CD4-positive, alpha-beta T cell treated with Interleukin-1 beta for 1 hour (primary cell): ENCODE results near the gene POLE.

Experiments
- DNase-seq, 2 donors: peaks; one replicate each; pipeline ENCODE4 v3.0.0-alpha.2; 2020 to 2022

POLE gene

GRCh38 chr12:132591107-132591935, 95.8 kb downstream of the POLE start:
- DNase-seq = no peak

DNA sequence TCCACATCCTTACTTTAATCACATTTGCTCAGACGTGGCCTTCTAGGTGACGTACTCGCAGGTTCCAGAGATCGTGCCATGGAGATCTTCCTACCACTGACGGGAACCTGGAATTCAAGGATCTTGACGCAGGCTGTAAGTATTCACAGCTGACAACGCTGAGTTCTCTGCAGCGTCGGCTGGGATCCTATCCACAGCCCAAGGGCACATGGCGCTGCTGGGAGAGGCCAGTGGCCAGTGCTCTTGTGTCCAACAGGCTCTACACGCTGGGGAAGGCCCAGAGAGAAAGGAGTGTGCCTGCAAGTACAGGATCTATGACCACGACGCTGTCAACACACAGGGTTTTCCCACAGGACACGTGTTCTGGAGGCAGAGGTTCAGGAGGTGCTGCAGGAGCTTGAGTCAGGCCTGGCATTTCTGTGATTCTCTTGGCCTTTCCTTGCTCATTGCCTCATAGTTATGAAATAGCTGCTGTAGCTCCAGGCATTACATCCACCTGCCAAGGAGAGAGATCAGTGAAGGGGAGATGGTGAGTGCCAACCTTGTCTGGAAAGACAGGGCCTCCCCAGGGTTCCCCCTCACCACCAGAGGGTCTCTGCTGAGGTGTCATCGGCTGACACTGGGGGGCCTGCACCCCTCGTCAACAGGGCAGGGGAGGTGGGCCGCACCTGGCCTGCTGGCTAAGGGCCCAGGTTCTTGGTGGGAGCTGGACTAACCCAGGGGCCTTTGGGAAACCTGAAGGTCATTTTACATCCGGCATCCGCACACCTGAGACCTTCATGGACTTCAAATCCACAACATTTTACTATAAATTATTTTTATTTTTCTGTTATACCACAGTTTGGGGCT, 98.1 kb downstream of the POLE start:
- DNase-seq = no peak

DNA sequence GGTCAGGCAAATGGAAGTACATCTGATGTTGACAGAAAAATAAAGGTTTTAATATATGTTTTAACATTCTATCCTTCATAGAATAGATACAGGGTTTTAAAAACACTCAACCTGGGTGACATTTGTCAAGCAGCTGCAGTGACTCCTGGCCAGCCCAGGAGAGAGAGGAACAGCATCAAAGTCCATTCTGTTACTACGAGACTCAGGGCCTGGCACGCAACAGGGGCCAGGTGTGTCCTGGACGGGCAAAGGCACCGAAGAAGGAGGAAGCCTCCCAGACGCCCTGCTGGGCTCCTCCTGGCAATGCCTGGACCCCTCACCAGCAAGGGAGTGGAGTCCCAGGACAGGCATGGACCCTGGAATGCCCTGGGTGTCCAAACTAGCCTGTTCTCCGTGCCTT, 98.8 kb downstream of the POLE start:
- no peak for DNase-seq

DNA sequence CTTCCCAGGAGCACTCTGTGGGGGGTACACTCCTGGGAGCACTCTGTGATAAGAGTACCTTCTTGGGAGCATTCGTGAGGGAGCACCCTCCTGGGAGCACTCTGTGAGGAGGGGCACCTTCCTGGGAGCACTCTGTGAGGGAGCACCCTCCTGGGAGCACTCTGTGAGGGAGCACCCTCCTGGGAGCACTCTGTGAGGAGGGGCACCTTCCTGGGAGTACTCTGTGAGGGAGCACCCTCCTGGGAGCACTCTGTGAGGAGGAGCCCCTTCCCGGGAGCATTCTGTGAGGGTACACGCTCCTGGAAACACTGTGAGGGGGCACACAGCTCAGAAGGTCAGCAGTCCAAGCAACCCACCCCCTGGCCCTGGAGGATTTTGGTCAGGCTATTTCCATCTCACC, 99.4 kb downstream of the POLE start:
- DNase-seq = no peak

DNA sequence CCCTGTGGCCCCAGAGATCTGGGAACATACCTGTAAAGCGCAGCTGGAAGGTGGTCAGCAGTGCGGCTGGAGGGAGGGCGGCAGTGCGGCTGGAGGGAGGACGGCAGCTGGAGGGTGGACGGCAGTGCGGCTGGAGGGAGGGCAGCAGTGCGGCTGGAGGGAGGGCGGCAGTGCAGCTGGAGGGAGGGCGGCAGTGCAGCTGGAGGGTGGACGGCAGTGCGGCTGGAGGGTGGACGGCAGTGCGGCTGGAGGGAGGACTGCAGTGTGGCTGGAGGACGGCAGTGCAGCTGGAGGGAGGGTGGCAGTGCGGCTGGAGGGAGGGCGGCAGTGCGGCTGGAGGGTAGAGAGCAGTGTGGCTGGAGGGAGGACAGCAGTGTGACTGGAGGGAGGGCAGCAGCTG, 100.2 kb downstream of the POLE start:
- DNase-seq = no peak

DNA sequence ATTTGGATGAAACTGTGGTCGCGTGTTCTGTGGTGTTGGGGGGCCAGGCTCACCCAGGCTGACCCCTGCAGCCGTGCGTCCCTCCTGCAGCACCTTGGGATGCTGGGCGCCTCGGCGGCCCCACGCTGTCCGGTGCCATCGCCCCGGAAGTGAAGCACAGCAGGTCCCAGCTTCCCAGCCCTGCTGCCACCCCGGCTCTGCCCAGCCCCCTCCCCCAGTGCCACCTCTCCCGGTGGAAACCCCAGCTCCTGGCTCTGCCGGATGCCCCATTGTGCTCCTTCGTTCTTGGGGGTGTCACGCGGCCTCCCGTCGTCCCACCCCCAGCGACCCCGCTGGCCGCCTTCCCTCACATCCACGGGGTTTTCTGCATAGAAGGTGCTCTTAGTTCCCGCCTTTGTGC, 102.0 kb downstream of the POLE start:
- no peak for DNase-seq

- DNase-seq = no peak
Observed at GRCh38 chr12:132584429-132584828, 102.7 kb downstream of the POLE start.

GRCh38 chr12:132583736-132584135, 103.4 kb downstream of the POLE start:
- DNase-seq = no peak

DNA sequence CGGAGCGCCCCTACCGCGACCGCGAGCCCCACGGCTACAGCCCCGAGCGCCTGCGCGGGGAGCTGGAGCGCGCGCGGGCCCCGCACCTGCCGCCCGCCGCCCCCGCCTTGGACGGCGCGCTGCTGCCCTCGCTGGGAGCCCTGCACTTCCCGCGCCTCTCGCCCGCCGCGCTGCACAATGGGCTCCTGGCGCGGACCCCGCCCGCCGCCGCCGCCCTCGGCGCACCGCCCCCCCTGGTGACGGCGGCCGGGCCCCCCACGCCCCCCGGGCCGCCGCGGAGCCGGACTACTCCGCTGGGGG, 103.8 kb downstream of the POLE start:
- no peak for DNase-seq

- no peak for DNase-seq
Observed at GRCh38 chr12:132582582-132583410, 104.3 kb downstream of the POLE start.

- DNase-seq = no peak
Observed at GRCh38 chr12:132582058-132582420, 105.1 kb downstream of the POLE start.

DNA sequence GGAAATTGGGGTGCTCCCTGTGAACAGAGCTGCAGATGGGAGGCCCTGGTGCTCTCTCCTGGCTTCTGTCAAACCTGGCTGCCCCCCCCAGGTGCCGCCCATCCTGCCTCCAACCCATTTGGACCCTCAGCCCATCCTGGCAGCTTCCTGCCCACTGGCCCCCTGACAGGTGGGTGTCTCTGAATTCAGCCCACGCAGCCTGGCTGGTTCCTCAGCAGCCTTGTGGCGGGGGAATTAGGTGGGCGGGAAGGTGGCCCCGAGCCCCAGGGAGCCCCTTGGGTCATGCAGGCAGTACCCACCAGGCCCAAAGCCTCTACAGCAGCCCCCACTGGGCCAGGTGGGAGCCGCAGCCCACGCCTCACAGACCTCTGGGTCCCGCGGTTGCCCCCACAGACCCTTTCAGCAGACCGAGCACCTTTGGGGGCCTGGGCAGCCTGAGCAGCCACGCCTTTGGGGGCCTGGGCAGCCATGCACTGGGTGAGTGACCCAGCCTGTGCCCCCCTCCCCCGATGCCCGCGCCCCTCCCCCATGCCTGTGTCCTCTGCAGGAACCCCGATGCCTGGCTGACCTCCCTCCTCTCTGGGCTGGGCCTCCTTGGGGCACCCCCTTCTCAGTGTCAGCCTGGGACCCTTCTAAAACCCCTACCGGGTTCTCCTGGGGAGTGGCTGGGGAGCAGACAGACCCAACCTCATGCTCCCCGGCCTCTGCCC, 105.6 kb downstream of the POLE start:
- no peak for DNase-seq

DNA sequence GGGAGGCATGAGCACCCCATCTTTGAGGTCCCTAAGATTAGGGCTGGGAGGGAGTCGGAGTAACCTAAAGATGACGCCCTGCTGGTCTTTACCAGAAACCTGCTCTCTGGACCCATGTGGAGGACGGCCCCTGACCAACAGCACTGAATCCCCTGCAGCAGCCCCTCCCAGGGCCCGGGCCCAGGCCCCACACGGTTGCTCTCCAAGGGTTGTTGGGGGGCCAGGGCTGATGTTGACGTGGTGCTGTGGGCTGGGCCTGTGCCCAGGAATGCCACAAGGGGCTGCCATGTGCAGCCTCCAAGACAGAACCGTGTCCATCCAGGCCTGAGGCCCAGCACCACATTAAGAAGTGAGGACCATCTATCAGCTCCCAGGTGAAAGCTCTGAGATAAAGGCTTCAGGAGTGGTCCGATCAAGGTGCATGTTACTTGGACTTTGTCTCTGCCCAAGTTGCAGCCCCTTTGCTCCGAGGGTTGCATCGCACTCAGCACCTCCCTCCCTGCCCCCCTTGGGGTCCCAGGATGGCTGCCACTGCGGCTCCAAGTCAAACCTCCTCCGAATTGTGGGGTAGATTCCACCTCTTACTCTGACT, 106.3 kb downstream of the POLE start:
- DNase-seq = no peak

- DNase-seq = no peak
Observed at GRCh38 chr12:132579744-132580143, 107.4 kb downstream of the POLE start.

- no peak for DNase-seq
Observed at GRCh38 chr12:132578826-132579225, 108.3 kb downstream of the POLE start.

DNA sequence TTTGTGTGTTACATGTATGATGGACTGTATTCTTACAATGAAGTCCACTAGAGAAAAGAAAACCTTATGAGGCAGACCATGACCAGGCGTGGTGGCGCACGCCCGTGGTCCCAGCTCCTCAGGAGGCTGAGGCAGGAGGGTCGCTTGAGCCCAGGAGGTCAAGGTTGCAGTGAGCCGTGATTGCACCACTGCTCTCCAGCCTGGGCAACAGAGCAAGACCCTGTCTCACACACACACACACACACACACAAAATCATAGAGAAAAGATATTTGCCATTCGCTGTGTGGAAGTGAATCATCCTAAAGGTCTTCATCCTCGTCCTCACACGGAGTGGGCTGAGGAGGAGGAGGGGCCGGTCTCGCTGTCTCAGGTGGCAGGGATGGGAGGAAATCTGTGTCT, 109.0 kb downstream of the POLE start:
- DNase-seq = no peak

DNA sequence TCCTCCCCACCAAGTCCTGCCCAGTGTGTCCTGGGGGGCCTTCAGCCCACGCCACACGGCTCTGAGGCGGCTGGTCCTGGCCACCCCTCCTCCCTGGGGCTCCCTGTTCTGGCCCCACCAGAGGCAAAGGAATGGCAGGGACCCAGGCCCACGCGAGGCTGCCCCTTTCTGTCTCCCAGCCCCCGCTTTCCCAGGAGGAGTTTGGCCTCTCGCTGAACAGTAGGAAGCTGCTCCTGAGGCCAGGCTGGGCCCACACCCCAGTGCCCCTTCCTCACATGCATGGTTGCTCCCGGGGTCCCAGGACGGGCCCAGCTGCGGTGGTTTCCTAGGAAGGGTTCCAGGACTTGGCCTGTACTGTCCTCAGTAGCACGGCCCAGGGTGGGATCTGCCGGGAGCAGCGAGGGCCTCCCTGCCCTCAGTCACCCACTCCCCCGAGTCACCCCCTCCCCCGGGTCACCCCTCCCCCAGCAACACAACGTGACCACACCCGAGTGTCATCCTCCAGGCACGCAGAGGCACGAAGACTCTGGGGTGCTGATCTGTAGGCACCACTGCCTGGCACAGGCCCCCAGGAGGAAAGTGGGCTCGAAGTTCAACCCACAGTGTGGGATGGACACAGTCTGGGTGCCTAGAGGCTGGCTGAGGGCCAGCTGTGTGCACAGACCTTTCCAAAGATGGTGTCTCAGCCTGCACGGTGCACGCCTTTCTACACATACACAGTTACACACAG, 109.8 kb downstream of the POLE start:
- DNase-seq = no peak

- DNase-seq = no peak
Observed at GRCh38 chr12:132576701-132577100, 110.4 kb downstream of the POLE start.

DNA sequence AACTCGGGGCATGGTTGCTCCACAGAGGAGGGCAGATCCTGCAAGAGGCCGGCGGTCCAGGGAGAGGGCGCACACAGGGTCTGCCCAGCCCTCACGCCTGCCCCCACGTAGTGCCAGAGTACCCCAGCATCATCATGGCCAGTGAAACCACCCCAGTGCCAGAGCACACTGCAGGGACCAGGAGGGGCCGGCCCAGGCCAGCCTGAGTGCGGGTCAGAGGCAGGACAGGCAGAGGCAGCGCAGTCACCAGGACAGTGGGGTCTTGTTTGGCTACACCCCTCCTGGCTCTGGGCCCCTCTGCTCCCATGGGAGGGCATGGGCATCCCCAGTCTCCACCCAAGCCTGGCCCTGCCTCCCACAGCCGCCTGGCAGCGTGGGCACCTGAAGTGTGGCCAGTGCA, 111.5 kb downstream of the POLE start:
- no peak for DNase-seq

DNA sequence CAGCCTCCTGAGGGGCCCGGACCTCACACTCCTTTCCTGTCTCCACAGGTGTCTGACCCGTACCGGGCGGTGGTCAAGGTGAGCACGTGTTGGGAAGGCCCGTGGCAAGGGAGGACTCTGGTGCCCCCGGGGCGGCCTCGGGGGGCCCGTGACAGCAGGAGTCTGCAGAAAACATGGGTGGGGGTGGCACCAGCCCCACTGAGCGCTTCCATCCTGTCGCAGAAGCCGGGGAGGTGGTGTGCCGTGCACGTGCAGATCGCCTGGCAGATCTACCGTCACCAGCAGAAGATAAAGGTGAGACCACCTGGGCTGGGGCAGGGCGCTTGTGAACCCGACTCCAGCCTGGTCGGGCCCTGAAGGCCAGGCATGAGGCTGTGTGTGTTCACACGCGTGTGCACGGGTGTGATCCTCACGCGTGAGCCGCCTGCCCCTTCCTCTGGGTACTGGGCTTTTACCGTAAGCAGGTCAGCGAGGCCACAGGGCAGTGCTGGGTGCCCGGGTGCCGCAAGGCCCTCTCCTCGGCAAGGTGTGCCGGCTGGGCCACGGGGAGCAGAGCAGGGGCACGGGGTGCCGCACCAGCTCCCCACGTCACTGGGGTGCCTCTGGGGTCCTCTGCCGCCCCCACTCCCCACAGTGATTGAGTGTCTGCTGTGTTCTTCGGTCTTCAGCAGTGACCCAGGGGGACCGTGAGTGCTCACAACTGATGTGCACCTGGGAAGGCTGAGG, 112.7 kb downstream of the POLE start:
- no peak for DNase-seq
